ENCODE results near the gene CA6. TPM values are rescaled to one million over a fixed set of nuclear protein-coding genes. Genes with fewer than 3 reads are reported as not detected.
"Not testable (repeated sequence)": the region's sequence is repeated elsewhere in the genome, so short reads cannot be mapped to it uniquely, and the experiment has no call there.

Gene CA6
- total RNA-seq, 2 donors from 2014 or later, result not detected

DNA sequence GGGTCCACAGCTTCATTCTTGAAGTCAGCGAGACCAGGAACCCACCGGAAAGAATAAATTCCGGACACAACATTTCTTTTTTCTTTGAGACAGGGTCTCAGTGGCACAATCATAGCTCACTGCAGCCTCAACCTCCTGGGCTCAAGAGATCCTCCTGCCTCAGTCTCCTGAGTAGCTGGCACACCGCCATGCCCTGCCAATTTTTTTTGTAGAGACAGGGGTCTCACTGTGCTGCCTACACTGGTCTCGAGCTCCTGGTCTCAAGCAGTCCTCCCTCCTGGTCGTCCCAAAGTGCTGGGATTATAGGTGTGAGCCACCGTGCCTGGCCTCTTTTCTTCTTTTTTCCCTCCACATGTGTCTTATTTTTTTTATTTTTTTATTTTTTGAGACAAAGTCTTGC lies 46.6 kb upstream of the CA6 start:
- Mint-ChIP-seq H3K27ac (no peak overlapping the region), H3K36me3 (ENCODE audit: low read depth) (peaks cover 3% of the 10 kb centered on the region), H3K9me3 (peaks cover 14% of the 10 kb centered on the region), H3K27me3 (ENCODE audit: insufficient read depth) (no peaks in the 10 kb centered on the region), H3K4me3 (no peak overlapping the region), H3K4me1 (peaks cover 5% of the 10 kb centered on the region)
- Histone ChIP-seq H3K9ac (ENCODE audit: extremely low read depth, low read length, poor library complexity, severe bottlenecking) (no peak overlapping the region), H3K27me3 (ENCODE audit: control insufficient read depth, insufficient read depth, low read length, poor library complexity, severe bottlenecking) (no peaks in the 10 kb centered on the region), H3K4me3 (ENCODE audit: low read length) (no peak overlapping the region), H3K27ac (ENCODE audit: low read depth, low read length) (no peak overlapping the region), H3K4me1 (ENCODE audit: control insufficient read depth, insufficient read depth, low read length) (peaks cover 4% of the 10 kb centered on the region), H3K36me3 (ENCODE audit: control insufficient read depth, insufficient read depth, low read length) (no peaks in the 10 kb centered on the region), H3K9me3 (ENCODE audit: control insufficient read depth, low read length) (peaks cover 8% of the 10 kb centered on the region)
- TF ChIP-seq, protein P1, sequence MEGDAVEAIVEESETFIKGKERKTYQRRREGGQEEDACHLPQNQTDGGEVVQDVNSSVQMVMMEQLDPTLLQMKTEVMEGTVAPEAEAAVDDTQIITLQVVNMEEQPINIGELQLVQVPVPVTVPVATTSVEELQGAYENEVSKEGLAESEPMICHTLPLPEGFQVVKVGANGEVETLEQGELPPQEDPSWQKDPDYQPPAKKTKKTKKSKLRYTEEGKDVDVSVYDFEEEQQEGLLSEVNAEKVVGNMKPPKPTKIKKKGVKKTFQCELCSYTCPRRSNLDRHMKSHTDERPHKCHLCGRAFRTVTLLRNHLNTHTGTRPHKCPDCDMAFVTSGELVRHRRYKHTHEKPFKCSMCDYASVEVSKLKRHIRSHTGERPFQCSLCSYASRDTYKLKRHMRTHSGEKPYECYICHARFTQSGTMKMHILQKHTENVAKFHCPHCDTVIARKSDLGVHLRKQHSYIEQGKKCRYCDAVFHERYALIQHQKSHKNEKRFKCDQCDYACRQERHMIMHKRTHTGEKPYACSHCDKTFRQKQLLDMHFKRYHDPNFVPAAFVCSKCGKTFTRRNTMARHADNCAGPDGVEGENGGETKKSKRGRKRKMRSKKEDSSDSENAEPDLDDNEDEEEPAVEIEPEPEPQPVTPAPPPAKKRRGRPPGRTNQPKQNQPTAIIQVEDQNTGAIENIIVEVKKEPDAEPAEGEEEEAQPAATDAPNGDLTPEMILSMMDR (conservative IDR thresholded peaks at IDR 0.05), result no peak
- DNase-seq, result no peak
- 91 to 93% methylated on average over 5 to 7 of the region's 7 CpGs for WGBS, 2 experiments (ENCODE audit: insufficient coverage in 1 of 2, insufficient read length in 1 of 2)

DNA sequence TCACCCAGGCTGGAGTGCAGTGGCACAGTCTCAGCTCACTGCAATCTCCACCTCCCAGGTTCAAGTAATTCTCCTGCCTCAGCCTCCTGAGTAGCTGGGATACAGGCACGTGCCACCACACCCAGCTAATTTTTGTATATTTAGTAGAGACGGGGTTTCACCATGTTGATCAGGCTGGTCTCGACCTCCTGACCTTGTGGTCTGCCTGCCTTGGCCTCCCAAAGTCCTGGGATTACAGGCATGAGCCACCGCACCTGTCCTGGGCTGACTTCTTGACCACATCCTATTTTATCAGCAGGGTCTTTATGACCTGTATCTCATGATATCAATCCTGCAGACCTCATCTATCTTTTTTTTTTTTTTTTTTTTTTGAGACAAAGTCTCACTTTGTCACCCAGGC lies 45.0 kb upstream of the CA6 start:
- not testable (repeated sequence) for H3K27ac ChIP-seq (ENCODE audit: low read depth, low read length); H3K36me3 ChIP-seq (ENCODE audit: control insufficient read depth, insufficient read depth, low read length); H3K27me3 Mint-ChIP-seq (ENCODE audit: insufficient read depth); DNase-seq; H3K36me3 Mint-ChIP-seq (ENCODE audit: low read depth); H3K9me3 ChIP-seq (ENCODE audit: control insufficient read depth, low read length); H3K4me1 Mint-ChIP-seq; H3K4me3 ChIP-seq (ENCODE audit: low read length); H3K4me1 ChIP-seq (ENCODE audit: control insufficient read depth, insufficient read depth, low read length); H3K4me3 Mint-ChIP-seq; H3K9ac ChIP-seq (ENCODE audit: extremely low read depth, low read length, poor library complexity, severe bottlenecking); H3K27me3 ChIP-seq (ENCODE audit: control insufficient read depth, insufficient read depth, low read length, poor library complexity, severe bottlenecking); H3K27ac Mint-ChIP-seq
- WGBS, 2 experiments (ENCODE audit: insufficient coverage in 1 of 2, insufficient read length in 1 of 2), result 92 to 100% methylated on average over 3 to 4 of the region's 4 CpGs
- peaks cover 14% of the 10 kb centered on the region for H3K9me3 Mint-ChIP-seq

DNA sequence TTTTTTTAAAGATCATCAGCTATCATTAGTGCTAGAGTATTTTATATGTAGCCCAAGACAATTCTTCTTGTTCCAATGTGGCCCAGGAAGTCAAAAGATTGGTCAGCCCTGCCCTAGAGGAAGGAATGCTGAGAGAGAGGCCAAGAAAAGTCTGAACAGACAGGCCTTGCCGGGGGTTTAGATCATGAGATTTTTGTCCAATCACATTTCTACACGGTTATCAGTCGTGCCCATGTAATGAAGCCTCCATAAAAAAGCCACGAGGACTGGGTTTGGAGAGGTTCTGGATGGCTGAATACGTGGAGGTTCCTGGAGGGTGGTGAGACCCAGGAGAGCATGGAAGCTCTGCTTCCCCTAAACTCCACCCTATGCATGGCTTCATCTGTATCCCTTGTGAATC lies 42.9 kb upstream of the CA6 start:
- H3K4me1 ChIP-seq (ENCODE audit: control insufficient read depth, insufficient read depth, low read length), result peaks cover 6% of the 10 kb centered on the region
- peaks cover 10% of the 10 kb centered on the region for H3K4me1 Mint-ChIP-seq
- no peak overlapping the region for H3K27ac Mint-ChIP-seq
- TF ChIP-seq, protein P1 (conservative IDR thresholded peaks at IDR 0.05), result peak; percentile 52
- H3K9me3 ChIP-seq (ENCODE audit: control insufficient read depth, low read length), result peaks cover 8% of the 10 kb centered on the region
- no peak for DNase-seq
- peaks cover 3% of the 10 kb centered on the region for H3K36me3 Mint-ChIP-seq (ENCODE audit: low read depth)
- no peaks in the 10 kb centered on the region for H3K27me3 ChIP-seq (ENCODE audit: control insufficient read depth, insufficient read depth, low read length, poor library complexity, severe bottlenecking)
- no peak overlapping the region for H3K4me3 Mint-ChIP-seq
- no peak overlapping the region for H3K27ac ChIP-seq (ENCODE audit: low read depth, low read length)
- no peaks in the 10 kb centered on the region for H3K27me3 Mint-ChIP-seq (ENCODE audit: insufficient read depth)
- no peak overlapping the region for H3K4me3 ChIP-seq (ENCODE audit: low read length)
- peaks cover 11% of the 10 kb centered on the region for H3K9me3 Mint-ChIP-seq
- H3K9ac ChIP-seq (ENCODE audit: extremely low read depth, low read length, poor library complexity, severe bottlenecking), result no peak overlapping the region
- 90 to 91% methylated on average over 3 to 5 of the region's 5 CpGs for WGBS, 2 experiments (ENCODE audit: insufficient coverage in 1 of 2, insufficient read length in 1 of 2)
- no peaks in the 10 kb centered on the region for H3K36me3 ChIP-seq (ENCODE audit: control insufficient read depth, insufficient read depth, low read length)

DNA sequence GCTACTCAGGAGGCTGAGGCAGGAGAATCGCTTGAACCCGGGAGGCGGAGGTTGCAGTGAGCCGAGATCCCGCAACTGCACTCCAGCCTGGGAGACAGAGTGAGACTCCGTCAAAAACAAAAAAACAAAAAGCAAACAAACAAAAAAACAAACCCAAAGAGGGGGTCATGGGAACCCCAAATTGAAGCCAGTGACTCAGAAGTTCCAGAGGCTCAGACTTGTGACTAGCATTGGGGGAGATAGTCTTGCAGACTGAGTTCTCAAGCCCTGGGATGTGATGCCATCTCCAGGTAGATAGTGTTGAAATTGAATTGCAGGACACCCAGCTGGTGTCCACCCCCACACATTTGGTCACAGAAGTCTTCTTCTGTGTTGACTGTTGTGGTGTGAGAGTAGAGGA lies 42.3 kb upstream of the CA6 start:
- Mint-ChIP-seq H3K4me1 (peaks cover 17% of the 10 kb centered on the region), H3K4me3 (no peak overlapping the region), H3K36me3 (ENCODE audit: low read depth) (peaks cover 3% of the 10 kb centered on the region), H3K9me3 (peaks cover 7% of the 10 kb centered on the region), H3K27ac (no peak overlapping the region), H3K27me3 (ENCODE audit: insufficient read depth) (no peaks in the 10 kb centered on the region)
- Histone ChIP-seq H3K36me3 (ENCODE audit: control insufficient read depth, insufficient read depth, low read length) (no peaks in the 10 kb centered on the region), H3K9me3 (ENCODE audit: control insufficient read depth, low read length) (peaks cover 5% of the 10 kb centered on the region), H3K27me3 (ENCODE audit: control insufficient read depth, insufficient read depth, low read length, poor library complexity, severe bottlenecking) (no peaks in the 10 kb centered on the region), H3K4me1 (ENCODE audit: control insufficient read depth, insufficient read depth, low read length) (peaks cover 9% of the 10 kb centered on the region), H3K27ac (ENCODE audit: low read depth, low read length) (no peak overlapping the region), H3K4me3 (ENCODE audit: low read length) (no peak overlapping the region), H3K9ac (ENCODE audit: extremely low read depth, low read length, poor library complexity, severe bottlenecking) (no peak overlapping the region)
- no peak for DNase-seq
- TF ChIP-seq, protein P1 (conservative IDR thresholded peaks at IDR 0.05), result no peak
- WGBS, 2 experiments (ENCODE audit: insufficient coverage in 1 of 2, insufficient read length in 1 of 2), result 88 to 94% methylated on average over 3 to 6 of the region's 6 CpGs

Data from endodermal cell (in vitro differentiated cells).